Activated CD4-positive, alpha-beta T cell treated with anti-CD3 and anti-CD28 coated beads for 48 hours (primary cell): ENCODE measurements around the gene CDH18.

Experiments used
- DNase-seq: peaks from one replicate; pipeline ENCODE4 v3.0.0-alpha.2; 2020

Gene CDH18

DNA sequence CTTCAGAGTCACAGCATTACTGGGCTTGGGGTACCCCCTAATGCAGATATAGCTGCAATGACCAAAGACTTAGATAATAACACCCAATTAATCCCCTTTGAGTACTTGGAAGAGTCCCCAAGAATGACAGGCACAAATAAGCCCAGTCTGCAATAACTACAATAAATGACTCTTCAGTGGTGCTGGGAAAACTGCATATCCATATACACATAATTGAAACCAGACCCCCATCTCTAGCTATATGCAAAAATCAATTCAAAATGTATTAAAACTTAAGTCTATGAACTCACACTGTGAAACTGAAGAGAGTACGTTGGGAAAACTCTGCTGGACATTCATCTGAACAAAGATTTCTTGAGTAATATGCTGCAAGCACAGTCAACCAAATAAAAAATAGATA lies 422.5 kb downstream of the CDH18 start:
- no peak for DNase-seq

DNA sequence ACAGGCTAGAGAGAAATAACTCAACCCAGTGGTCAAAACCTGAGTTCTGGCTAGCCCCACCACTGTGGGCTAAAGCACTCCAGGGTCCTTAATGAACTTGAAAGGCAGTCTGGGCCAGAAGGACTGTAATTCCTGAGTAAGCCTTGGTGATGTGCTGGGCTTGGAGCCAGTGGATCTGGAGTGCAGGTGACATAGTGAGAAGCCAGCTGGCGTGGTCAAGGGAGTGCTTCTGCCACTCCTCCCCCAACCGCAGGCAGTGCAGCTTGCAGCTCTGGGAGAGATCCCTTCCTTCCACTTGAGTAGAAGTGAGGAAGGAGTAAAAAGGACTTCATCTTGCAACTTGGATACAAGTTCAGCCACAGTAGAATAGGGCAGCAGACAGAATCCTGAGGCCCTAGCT lies 424.0 kb downstream of the CDH18 start:
- DNase-seq, result no peak

DNA sequence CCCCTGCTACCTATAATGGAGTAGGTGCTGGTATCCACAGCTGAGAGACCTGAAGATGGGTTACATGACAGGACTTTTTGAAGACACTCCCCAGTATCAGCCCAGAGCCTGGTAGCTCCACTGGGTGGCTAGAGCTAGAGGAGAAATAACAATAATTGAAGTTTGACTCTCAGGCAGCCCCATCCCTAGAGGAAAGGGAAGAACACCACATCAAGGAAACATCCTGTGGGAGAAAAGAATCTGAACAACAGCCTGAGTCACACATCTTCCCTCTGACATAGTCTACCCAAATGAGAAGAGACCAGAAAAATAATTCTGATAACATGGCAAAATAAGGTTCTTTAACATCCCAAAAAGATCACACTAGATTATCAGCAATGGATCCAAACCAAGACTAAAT lies 432.1 kb downstream of the CDH18 start:
- DNase-seq, result no peak

DNA sequence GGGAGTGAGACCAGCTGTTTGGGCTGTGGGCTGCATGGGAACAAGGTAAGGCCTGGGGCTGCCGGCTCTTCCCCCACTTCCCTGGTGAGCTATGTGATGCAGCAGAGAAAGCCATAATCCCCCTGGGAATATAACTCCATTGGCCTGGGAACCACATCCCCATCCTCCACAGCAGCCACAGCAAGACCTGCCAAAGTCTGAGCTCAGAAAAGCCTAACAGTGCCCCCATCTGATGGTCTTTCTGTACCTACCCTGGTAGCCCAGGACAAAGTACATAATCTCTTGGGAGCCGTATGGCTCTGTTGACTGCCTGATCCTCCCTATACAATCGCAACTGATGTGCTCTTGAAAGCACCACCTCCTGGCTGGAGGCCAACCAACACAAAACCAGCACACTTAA lies 432.6 kb downstream of the CDH18 start:
- no peak for DNase-seq

DNA sequence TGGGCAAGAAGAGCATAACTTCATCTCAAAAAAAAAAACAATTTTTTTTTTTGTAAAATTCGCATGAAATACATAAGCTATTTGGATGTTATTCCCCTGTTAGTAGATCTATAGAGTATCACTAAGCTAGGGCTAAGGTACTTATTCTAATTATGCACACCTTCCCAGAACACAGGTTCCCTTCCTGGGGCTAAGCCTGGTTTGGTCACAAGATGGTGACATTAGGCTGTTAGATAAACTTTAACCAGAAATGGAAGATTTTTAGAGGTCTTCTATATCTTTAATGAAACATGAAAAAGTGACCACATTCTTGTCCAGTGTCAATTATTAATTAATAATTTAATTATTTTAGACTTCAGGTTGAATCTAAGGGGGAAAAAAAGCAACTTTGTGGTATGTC lies 433.5 kb downstream of the CDH18 start:
- no peak for DNase-seq

DNA sequence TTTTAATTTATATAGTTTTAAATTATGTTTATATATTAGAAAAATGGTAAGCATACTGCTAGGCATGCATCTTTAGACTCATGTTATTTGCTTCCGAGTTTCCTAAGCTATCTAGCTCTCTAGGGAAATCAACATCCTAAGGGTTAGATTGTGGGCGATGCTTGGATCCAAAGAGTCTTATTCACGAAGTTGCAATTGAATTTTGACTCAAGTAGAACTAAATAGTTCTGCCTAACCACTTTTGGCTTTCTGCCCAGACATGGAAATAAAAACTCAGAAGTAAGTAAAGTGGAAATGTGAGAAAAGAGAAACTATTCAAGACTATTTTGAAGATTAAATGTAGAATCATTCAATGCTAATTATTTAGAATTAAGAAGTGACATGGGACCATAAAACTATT lies 440.4 kb downstream of the CDH18 start:
- DNase-seq, result no peak

DNA sequence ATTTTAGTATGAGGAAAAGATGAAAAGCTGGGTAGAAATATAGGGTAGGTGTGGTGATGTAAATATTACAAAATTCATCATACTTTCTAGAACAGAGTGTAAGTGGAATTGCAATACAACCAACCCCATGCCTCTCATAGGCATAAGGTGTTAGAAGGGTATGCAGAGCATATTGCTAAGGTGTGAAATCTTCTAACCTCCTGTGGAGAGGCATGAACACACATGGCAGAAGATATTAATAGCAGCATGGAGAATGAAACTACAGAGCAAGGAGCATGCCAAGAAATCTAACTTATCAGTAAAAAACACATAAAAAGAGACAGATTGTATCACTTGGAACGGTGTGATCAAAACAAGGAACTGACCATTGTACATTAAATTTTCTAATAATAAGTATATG lies 441.5 kb downstream of the CDH18 start:
- no peak for DNase-seq

DNA sequence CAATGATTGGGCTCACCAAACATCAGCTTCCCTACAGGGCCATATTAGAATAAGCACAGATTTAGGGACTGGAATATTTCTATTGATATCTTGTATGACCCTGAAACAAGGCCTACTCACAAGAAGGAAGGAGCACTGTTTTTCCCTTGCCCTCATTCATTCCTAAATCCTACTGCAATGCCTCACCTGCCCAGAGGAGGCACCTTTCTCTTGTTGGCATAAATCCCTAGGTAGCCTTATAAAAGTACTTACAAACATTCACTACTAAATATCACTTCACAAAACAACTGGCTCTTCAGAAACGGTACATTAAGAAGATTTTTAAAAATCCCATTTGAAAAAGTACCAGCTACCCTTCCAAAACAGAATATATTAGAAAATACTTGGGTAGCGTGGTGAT lies 449.4 kb downstream of the CDH18 start:
- no peak for DNase-seq

DNA sequence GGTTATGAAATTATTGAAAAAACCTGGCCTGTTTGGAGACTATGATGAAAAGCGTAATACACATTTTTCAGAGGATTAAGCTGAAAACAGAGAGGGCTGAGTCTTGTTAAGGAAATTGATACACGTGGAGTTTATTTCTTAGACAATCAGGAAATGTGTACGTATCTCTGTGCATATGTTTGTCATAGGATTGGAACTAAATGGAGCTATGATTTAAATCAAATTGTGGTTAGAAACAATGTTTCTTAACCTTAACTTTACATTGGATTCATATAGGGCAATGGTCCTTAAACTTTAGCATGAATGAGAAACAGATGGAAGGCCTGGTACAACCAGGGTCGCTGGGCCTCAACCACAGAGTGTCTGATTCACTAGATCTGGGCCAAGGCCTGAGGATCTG lies 451.6 kb downstream of the CDH18 start:
- DNase-seq, result no peak

DNA sequence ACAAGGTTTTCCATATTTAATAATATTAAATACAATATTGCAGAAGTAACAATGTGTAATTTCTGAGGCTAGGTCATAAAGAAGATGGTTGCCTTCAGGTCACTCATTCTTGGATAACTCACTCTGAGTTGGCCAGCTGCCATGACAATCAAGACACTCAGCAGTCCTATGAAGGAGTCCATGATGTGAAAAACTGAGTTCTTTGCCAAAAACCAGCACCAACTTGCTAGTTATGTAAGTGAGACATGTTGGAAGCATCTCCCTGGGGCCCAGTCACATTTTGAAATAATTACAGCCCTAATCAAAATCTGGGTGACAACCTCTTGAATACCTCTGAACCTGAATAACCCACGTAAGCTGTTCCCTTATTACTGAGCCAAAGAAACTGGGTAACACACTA lies 453.2 kb downstream of the CDH18 start:
- no peak for DNase-seq

DNA sequence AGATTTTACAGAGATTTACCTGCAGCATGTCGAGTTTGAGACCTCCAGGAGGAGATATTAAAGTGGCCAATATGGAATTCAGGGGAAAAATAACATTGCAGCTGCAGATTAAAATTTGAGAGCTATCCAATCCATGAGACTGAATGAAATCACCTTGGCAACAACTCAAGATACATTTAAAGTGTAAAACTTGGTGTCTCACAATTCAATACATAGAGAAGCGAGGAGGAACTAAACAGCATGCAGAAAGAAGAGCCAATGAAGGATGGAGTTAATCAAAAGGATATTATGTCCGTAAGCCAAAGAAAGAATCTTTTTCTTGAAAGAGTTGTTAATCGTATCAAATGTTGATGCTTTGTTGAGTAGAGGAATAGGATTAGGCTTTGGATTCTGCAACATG lies 455.1 kb downstream of the CDH18 start:
- no peak for DNase-seq

DNA sequence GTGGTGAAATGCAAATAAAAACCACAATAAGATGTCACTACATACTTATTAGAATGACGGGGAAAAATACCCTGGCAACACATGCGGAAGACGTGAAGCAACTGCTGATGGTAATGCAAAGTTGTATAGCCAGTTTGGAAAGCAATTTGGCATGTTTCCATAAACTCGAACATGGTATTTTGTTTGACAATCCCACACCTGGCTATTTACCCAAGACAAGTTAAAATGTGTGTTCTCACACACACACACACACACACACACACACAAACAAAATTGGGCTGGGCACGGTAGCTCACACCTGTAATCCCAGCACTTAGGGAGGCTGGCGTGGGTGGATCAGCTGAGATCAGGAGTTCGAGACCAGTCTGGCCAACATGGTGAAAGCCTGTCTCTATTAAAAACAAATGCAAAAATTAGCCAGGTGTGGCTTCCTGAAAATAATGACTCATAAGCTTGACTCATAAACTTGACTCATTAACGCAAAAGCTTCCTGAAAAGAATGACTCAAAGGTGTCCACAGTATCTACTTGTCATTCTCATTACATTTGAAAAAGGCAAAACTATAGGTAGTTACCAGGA lies 456.5 kb downstream of the CDH18 start:
- no peak for DNase-seq

DNA sequence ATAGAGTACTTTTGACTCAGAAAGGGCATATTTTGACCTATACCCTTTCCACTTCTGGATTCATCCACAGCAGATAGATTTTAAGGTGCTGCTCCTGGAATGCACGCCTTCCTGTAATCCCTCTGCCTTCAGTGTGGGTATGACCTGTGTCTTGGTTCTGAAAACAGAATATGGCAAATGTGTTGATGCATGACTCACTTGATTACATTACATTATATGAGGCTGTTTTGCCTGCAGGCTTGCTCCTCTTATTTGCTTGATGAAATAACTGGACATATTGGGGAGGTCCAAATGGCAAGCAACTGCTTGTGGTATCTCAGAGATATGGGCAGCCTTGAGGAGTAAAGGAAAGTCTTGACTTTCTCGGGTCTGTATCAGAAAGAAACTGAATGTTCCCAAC lies 468.6 kb downstream of the CDH18 start:
- no peak for DNase-seq

DNA sequence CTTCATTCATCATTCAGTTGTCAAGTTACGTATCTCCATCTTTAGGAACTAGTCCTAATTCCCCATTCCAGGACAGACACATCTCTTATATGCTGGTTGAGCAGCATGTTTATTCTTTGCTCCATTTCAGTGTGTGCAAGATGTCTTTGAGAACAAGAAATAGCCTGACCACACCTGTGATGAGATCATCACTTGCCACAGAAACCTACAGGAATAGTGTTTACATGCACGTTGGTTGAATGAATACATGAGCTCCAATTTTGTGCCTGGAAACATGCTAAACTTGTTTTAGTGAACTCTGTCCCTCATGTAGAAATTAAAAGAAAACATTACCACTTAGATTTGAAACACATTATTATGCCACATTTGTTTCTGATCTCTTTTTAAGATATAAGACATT lies 489.1 kb downstream of the CDH18 start:
- DNase-seq, result no peak

DNA sequence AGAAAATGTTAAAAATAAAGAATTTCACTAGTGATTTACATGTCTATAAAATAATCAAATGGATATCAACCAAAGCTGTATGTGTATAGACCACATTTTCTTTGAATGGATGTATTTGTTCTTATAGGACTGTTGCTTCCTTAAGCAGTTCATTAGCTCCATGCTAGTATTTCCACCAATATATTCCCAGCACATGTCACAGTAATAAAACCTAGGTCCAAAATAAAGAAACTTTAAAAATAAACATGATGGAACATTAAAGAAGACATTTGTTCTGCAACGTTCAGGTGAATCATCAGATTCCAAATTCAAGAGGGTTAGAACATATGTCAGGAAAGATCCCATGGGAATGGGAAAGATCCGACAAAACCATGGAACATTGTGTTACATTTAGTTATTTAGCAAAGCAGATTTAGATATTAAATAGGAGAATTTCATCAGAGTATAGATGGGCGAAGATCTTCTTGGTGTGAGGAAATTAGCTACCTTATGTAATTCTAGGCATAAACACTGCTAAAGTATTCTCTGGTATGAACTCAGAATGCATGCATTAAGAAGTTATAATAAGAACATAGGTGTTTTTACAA lies 490.7 kb downstream of the CDH18 start:
- no peak for DNase-seq

DNA sequence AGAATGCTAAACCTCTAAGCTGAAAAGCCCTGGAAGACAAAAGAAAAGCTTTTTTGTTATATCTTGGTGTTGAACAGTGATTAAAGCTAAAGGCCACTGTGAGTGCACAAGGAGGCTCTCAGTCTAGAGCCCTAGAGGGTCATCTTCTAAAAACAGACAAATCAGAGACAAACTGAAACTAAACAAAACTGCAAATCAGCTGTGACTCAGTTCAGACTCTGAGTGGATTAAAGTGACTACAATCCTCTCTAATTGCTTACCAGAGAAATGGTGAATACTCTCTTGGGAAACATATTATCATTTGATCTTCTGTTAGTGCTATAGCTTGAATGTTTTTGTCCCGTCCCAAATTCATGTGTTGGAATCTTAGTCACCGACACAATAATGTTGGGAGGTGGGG lies 491.9 kb downstream of the CDH18 start:
- DNase-seq, result no peak

DNA sequence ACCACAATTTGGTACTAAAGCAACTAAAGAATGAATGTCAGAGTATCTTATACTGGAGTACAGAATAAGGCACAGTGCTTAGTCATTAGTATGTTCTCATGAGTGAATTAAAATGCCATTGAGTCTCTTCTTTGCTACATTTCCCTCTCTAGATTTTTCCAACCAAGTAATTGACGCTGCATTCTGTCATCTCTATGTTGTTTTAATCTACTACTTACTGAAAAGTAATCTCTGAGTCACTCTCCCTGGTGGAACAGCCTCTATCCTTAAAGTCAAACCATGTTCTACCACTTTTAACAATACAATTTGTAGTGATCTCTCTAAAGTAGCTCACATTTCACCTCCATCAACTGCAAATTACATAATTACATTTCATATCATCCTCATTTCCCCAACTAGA lies 495.1 kb downstream of the CDH18 start:
- DNase-seq, result no peak

DNA sequence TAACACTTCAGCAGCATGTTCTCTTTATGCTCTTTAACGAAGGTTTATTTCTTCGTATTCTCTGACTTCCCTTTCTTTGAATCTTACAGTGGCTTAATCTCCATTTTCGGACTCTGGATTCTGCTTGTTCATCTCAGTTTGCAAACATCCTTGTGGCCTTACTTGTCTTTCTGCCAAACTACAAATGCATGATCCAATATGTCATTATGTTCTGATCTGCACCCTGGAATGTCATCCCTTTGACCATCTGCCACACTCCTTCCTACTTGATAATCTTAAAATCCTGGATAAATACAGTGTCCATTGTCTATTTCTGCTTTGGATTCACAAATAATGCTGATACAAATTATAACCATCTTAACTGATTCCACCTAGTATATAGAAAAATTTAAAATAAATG lies 499.2 kb downstream of the CDH18 start:
- no peak for DNase-seq

DNA sequence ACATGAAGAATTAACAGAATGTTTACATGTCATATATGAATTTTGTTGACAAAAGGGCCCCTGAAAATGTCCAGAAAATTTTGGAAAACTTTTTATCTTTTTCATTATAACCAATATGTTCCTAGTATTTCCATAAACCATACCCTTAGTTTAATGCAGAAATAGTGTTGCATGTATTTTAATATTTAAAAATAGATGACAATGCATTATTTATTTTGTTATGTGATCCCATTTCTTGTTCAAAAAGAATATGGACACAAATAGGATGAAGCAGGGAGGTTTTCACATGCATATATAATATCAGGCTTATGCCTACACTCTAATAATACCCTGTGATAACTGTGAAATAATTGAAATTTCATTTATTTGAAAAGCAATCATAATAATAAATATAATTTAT lies 500.5 kb downstream of the CDH18 start:
- no peak for DNase-seq

DNA sequence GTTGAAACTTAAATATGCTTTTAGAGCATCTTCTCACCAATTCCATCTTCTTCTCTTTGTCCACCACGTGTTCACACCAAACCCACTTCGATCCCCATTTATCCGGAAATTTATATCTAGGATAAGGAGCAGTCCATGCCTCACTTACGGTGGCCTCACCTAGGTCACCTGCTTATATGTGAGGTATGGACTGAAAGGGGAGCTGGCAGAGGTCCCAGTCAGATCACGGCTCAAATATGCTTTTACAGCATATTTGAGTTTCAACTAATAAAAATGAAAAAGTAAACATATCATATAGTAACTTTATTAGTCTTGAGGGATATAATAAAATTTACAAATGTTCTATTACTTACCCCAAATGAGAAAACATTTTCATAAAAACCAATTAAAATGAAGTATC lies 508.4 kb downstream of the CDH18 start:
- no peak for DNase-seq

DNA sequence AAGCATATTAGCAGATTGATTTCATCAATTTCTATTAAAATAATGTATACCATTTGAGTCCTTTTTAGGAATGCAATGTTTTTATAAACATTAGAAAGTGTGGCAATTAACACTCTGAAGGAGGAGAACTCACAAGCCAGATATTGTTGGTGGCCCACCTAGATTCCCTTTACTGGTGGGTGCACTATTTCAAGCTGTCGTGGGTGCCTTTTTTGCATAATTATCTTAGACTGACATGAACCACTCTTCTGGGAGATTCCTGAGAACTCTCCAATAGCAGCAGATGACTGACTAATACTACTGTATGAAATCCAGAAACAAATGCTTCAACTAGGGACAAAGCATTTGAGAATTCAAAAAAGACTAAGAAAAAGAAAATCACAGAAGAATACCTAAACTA lies 526.0 kb downstream of the CDH18 start:
- no peak for DNase-seq

DNA sequence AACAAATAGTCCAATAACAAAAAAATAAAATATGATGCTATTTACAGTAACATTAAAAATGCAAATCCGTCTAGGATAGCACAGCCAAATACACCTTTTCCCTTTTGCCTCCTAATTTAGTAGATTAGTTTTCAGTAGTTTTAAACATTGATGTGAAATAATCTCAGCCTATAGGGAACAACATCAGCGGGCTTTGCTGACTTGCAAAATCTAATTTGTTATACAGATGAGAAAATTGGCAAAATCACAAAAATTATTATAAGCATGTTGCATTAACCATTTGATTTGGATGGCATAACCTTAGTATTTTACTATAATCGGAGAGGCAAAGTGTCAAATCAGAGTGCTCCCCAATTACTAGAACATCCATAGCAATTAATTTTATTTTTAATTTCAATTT lies 563.5 kb downstream of the CDH18 start:
- DNase-seq, result no peak
